GM21786 (cell line): ENCODE results near the gene PDCD11.
"Not testable (repeated sequence)": the region's sequence is repeated elsewhere in the genome, so short reads cannot be mapped to it uniquely, and the experiment has no call there.

ENCODE experiments used
- ATAC-seq: cut with Tn5 transposase; IDR thresholded peaks from one replicate; pipeline ENCODE4 v1.9.1; 2021; ENCODE audit not compliant: unreplicated experiment

The PDCD11 gene

GRCh38 chr10:103396067-103396788 lies at the start of gene PDCD11, which contains the start of gene ATP5MK:
PDCD11 (plus strand) TSS chr10:103396626; CDS start chr10:103398427, 1,801 bp downstream.
ATP5MK (minus strand) TSS chr10:103396475; CDS start chr10:103392457, 4,018 bp downstream.
- peak; percentile 99 for ATAC-seq

- no peak for ATAC-seq
Measured at GRCh38 chr10:103350175-103350516, 46.3 kb upstream of the PDCD11 start.

GRCh38 chr10:103350517-103351260 lies 45.7 kb upstream of the PDCD11 start, which contains the start of gene PCGF6:
PCGF6 (minus strand) TSS chr10:103351140; CDS start chr10:103351066, 74 bp downstream.
- peak; percentile 79 for ATAC-seq

DNA sequence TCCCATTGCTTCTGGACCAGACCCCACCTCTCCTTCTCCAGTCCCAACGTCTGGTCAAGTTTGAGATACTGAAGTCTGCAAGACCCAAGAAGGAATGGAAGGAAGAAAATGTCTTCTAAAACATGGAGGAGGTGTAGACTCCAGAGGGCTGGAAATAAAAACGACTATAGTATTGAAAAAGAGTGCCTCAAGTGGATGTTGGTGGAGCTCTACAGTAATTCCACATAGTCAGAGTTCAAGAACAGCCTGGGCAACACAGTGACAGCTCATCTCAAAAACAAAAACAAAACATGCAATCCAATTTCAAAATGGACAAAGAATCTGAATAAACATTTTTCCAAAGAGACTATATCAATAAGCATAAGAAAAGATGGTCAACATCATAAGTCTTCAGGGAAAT lies 43.1 kb upstream of the PDCD11 start:
- ATAC-seq: no peak

DNA sequence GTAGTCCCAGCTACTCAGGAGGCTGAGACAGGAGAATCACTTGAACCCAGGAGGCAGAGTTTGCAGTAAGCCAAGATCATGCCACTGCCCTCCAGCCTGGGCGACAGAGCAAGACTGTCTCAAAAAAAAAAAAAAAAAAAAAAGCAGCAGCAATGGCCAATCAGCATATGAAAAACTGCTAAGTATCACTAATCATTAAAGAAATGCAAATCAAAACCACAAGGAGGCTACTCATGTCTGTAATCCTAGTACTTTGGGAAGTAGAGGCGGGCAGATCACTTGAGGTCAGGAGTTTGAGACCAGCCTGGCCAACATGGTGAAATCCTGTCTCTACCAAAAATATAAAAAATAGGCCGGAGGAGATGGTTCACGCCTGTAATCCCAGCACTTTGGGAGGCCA lies 41.9 kb upstream of the PDCD11 start:
- ATAC-seq: not testable (repeated sequence)

DNA sequence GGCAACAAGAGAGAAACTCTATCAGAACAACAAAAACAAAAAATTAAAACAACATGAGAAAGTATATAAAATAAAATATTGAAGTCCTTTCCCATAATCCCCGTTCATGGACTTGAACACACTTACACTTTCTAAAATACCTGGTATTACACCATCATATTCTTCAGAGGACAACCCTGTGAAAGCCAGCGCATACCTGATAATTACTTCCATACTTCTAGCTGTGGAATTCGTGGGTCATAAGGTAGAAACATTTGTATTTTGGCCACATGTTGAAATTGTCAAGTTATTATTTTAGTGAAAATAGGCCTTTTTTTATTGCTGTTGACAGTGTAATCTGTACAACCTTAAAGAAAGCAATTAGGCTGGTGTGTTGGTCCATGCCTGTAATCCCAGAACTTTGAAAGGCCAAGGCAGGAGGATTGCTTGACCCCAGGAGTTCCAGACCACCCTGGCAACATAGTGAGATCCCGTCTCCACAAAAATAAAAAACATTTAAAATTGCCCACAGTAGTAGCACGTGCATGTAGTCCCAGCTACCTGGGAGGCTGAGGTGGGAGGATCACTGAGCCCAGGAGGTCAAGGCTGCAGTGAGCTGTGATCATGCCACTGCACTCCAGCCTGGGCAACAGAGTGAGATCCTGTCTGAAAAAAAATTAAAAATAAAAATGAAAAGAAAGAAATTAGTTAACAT lies 40.4 kb upstream of the PDCD11 start:
- ATAC-seq: no peak

GRCh38 chr10:103359493-103359892 lies 36.9 kb upstream of the PDCD11 start:
- ATAC-seq: not testable (repeated sequence)

DNA sequence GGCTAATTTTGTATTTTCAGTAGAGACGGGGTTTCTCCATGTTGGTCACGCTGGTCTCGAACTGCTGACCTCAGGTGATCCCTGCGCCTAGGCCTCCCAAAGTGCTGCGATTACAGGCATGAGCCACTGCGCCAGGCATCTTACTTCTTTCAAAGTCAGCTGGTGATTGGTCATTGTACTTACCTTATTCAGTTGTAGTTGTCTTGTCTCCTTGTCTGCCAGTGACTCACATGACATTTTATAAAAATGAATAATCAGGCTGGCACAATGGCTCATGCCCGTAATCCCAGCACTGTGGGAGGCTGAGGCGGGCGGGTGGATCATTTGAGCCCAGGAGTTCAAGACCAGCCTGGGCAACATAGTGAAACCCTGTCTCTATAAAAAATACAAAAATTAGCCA lies 35.6 kb upstream of the PDCD11 start:
- not testable (repeated sequence) for ATAC-seq

DNA sequence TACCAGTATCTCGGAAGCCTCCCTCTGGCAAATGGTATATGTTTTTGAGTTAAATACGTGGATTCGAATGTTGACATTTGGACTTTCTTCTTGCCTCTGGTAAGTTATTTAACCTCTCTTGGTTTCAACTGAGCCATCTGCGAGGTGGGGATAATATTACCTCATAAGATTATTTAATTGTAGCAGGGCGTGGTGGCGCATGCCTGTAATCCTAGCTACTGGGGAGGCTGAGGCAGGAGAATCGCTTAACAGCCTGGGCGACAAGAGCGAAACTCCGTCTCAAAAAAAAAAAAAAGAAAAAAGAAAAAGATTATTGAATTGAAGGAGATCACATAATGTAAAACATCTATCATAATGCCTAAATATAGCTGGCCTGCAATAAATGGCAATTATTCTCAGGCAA lies 29.0 kb upstream of the PDCD11 start:
- ATAC-seq: no peak

- ATAC-seq: peak; percentile 53
Measured at GRCh38 chr10:103367782-103368518, 28.5 kb upstream of the PDCD11 start, which contains the start of gene TAF5. TAF5 (plus strand) TSS chr10:103367976; CDS start chr10:103367990, 14 bp downstream.

DNA sequence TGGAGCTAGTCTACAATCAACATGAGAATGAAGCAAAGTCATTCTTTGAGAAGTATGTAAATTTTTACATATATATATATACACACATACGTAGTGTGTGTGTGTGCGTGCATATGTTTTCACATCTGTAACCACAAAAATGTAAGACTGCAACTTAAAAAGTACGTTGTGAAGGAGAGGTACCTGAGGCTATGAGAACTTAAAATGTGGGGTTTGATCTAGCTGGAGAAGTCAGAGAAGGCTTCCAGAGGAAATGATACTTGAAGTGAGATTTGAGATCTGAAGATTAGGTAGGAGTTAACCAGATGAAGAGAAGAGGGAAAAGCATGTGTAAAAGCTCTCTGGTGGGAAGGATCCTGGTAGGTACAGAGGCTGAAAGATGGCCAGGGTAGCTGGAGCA lies 22.9 kb upstream of the PDCD11 start:
- ATAC-seq: no peak

DNA sequence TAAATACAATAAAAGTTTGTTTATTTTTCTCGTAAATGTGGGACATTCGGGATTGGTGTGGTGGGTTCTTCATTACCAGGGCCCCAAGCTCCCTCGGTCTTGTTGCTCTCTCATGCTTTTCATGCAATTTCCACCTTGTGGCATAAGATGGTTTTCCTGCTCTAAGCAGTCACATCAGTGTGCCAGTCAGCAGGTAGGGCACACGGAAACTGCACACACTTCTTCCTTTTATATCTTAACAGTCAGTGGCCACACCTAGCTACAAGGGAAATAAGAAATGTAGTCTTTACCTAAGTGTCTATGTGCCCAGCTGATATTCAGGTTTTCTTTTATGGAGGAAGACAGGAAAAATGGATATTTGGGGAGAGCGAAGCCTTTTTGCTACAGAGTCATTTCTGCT lies 22.2 kb upstream of the PDCD11 start:
- ATAC-seq: no peak

DNA sequence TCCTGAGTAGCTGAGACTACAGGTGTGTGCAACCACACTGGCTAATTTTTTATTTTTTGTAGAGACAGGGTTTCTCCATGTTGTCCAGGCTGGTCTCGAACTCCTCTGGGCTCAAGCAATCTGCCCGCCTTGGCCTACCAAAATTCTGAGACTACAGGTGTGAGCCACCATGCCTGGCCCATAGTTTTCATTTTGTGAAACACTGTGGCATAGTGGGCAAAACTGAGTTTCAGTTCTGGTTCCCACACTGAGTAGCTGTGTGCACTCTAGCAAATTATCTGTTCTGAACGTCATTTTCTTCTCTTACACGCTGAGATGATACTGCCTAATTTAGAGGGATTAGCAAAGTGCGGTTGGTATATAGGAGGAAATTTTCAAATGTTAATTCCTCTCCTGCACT lies 13.7 kb upstream of the PDCD11 start:
- no peak for ATAC-seq

DNA sequence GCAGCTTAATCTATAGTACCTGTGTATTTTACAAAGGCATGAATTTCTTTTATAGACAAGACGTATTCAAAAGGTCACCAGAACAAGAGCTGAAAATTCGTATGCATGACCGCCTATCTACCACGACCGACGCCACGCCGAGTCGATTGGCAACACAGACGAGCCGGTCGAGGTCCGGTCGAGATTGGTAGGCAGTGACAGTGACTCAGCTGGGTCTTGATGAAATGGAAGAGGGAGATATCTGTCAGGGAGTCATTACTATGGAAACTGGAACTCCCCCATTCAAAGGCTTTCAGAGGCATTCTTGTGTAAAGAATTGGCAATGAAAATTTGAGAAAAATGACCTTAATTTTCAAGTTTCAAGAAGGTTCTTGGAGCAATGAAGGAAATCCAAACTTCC lies 2.2 kb upstream of the PDCD11 start:
- ATAC-seq: no peak

DNA sequence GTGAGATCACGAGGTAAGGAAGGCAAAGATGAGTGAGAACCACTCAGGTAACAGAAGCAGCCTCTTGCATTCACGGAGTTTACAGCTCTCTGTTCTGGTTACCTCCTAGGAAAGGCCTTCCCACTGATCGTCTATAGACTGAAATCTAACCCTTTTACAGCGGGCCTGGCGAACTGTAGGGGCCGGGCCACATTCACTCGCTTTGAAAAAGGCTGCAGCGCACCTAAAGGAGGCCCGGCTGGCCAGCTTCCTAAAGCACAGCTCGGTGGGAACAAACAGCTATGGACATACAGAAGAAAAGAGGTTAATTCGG lies 716 bp upstream of the PDCD11 start:
- no peak for ATAC-seq

- ATAC-seq: no peak
Measured at GRCh38 chr10:103396789-103397087, 312 bp downstream of the PDCD11 start.

DNA sequence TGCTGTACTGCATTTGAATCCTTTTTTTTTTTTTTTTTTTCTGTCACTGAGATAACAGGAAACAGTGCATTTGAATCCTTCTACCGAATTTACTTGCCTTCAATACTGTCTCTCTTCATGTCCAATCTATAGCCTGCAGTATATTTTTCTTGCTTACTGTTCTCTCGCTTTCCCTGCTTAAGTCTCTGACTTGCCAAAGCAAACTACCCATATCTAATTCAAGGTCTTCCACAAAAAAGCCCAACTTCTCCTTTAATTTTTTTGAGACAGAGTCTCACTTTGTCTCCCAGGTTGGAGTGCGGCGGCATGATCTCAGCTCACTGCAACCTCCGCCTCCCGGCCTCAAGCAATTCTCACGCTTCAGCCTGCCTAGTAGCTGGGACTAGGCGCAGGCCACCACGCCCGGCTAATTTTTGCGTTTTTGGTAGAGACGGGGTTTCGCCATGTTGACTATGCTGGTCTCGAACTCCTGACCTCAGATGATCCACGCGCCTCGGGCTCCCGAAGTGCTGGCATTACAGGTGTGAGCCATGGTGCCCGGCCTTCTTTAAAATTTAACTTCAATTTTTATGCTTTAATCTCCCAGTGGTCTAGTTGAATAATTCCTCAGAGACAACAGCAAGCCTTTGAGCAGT lies 882 bp downstream of the PDCD11 start:
- ATAC-seq: no peak

- no peak for ATAC-seq
Measured at GRCh38 chr10:103413564-103413963, 17.1 kb downstream of the PDCD11 start.

DNA sequence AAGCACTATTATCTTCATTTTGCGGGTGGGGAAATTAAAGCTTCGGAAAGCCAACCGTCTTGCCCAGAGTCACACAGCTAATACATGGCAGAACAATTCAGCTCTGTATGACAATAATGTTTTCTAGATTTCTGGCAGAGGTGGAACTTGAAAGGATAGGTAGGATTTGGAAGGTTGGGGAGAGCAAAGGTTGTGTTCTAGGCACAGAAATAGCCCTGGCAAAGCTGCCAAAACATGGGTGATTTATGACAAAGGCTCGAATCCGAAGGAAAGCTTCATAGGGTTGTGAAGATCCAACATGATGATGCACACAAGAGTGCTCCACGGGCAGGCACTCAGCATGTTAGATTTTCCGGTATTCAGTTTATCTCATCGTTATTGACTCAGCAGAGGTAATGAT lies 19.2 kb downstream of the PDCD11 start:
- no peak for ATAC-seq

DNA sequence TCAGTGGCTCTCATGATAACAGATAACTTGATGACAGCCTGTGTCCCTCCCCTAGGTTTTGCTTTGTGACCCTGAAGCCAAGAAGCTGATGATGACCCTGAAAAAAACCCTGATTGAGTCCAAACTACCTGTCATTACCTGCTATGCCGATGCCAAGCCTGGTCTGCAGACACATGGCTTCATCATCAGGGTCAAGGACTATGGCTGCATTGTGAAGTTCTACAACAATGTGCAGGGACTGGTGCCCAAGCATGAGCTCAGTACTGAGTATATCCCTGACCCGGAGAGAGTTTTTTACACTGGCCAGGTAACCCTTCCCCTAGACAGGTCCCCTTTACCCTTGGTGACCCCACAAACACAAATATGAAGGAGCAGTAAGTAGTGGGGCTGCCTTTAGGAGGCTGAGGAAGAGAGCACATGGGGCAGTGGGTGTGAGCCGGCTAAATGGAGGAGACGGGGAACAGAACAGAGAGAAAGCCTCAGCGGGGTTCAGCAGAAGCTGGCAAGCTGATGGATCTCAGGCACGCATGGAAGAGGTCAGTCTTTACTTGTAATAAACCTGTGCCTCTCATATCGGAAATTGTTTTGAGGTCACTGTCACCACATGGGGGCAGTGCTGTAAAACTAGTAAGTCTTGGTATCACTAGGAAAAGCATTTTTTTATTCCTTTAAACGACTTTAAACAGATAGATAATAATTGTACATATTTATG lies 20.2 kb downstream of the PDCD11 start:
- no peak for ATAC-seq
